Measurements from ENCODE around the gene NR6A1. TPM values are rescaled to one million over a fixed set of nuclear protein-coding genes. Genes with fewer than 3 reads are reported as not detected.

The NR6A1 gene
- total RNA-seq, 4 donors from 2014 or later: 9.7 to 14.6 (median 12.5) TPM

- intact Hi-C loops (cut with DNase I; ENCODE audit: low total_unique reads): no loop called here
- DNase-seq: no peak
- no peak overlapping the region for H3K4me3 ChIP-seq
- H3K4me1 ChIP-seq: no peaks in the 10 kb centered on the region
- peaks cover 31% of the 10 kb centered on the region for H3K27me3 ChIP-seq
- H3K9me3 ChIP-seq: no peaks in the 10 kb centered on the region
- TF ChIP-seq POLR2AphosphoS5 (IDR thresholded peaks at IDR 0.05) (no peak), CTCF (IDR thresholded peaks at IDR 0.05) (no peak), EP300 (IDR thresholded peaks at IDR 0.05; ENCODE audit: low read depth) (no peak), POLR2A (IDR thresholded peaks at IDR 0.05) (no peak)
- H3K27ac ChIP-seq: no peak overlapping the region
- WGBS, 2 donors (ENCODE audit: low coverage in 1 of 2): 61 to 83% methylated on average over 5 to 25 of the region's 31 CpGs
- no peaks in the 10 kb centered on the region for H3K36me3 ChIP-seq
- in situ Hi-C loops (cut with MboI; ENCODE audit: low pct_ligation_motif_present in 1 of 4, low pct_unique_long_range_greater_than_20kb in 1 of 4, low sequenced_read_pairs in 3 of 4): no loop called here
Observed at GRCh38 chr9:124495126-124496074, 275.7 kb downstream of the NR6A1 start.

DNA sequence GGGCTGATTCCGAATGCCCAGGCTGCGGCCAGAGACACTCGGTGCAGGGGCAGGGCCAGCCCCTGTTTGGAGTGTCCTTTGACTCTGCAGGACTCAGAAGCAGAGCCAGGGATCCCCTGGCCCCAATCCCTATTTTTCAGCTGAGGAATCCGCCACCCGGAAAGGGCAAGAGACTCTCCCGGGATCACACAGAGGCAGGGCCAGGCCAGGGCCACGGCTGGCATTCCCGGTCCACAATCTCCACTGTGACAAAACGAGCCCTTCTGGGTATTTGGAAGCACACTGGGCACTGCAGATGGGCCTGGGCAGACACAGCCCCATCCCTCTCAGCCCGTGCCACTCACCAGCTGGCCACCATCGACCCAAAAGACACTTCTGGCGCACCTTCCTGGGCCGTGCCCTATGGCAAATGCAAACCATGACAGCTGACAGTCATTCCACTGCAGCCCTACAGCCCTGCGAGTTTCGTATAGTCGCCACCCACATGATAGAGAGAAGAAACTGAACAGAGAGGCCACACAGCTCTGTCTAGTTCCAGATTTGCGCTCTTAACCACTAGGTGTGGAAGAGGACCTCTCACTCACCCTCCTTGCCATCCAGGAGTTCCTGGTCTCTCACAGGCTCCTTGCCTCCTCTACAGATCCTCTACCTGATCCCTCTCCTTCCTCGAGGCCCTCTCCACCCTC, 277.2 kb downstream of the NR6A1 start:
- intact Hi-C loops (cut with DNase I; ENCODE audit: low total_unique reads): no loop called here
- no peaks in the 10 kb centered on the region for H3K4me1 ChIP-seq
- peaks cover 25% of the 10 kb centered on the region for H3K27me3 ChIP-seq
- in situ Hi-C loops (cut with MboI; ENCODE audit: low pct_ligation_motif_present in 1 of 4, low pct_unique_long_range_greater_than_20kb in 1 of 4, low sequenced_read_pairs in 3 of 4): no loop called here
- H3K4me3 ChIP-seq: no peak overlapping the region
- H3K27ac ChIP-seq: no peak overlapping the region
- WGBS, 2 donors (ENCODE audit: low coverage in 1 of 2): 73 to 80% methylated on average over 1 to 18 of the region's 18 CpGs
- TF ChIP-seq CTCF (IDR thresholded peaks at IDR 0.05) (no peak), POLR2A (IDR thresholded peaks at IDR 0.05) (no peak), EP300 (IDR thresholded peaks at IDR 0.05; ENCODE audit: low read depth) (no peak), POLR2AphosphoS5 (IDR thresholded peaks at IDR 0.05) (no peak)
- no peak for DNase-seq
- H3K9me3 ChIP-seq: no peaks in the 10 kb centered on the region
- no peaks in the 10 kb centered on the region for H3K36me3 ChIP-seq

DNA sequence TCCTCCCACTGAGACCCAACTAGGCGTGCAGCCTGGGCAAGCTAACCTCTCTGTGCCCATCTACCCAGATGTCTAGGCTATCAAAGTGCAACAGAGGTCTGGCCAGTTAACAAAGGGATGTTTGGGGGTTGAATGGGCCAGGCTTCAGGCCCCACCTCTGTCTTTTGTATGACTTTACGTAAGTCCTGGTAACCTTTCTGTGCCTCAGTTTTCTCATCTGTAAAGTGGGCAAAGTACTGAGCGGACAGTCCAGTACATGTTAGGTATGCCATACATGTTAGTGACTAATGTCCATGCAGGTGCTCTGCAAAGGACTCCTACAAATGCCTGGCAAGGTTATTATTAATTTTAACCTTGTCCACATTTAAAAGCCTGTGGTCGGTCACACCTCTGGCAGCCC, 277.9 kb downstream of the NR6A1 start:
- 77% methylated on average over 4 of the region's 4 CpGs; no CpG with 5 or more reads in 1 of the 2 donors for WGBS, 2 donors (ENCODE audit: low coverage in 1 of 2)
- Histone ChIP-seq H3K27ac (no peak overlapping the region), H3K27me3 (peaks cover 28% of the 10 kb centered on the region), H3K9me3 (no peaks in the 10 kb centered on the region), H3K36me3 (no peaks in the 10 kb centered on the region), H3K4me1 (no peaks in the 10 kb centered on the region), H3K4me3 (no peak overlapping the region)
- TF ChIP-seq POLR2A (IDR thresholded peaks at IDR 0.05): no peak
- no peak for TF ChIP-seq CTCF (IDR thresholded peaks at IDR 0.05)
- no peak for TF ChIP-seq EP300 (IDR thresholded peaks at IDR 0.05; ENCODE audit: low read depth)
- no peak for TF ChIP-seq POLR2AphosphoS5 (IDR thresholded peaks at IDR 0.05)
- intact Hi-C loops (cut with DNase I; ENCODE audit: low total_unique reads): no loop called here
- DNase-seq: no peak
- in situ Hi-C loops (cut with MboI; ENCODE audit: low pct_ligation_motif_present in 1 of 4, low pct_unique_long_range_greater_than_20kb in 1 of 4, low sequenced_read_pairs in 3 of 4): no loop called here

GRCh38 chr9:124492818-124493217, 278.3 kb downstream of the NR6A1 start:
- no peak for DNase-seq
- Histone ChIP-seq H3K4me1 (no peaks in the 10 kb centered on the region), H3K36me3 (no peaks in the 10 kb centered on the region), H3K27ac (no peak overlapping the region), H3K9me3 (no peaks in the 10 kb centered on the region), H3K27me3 (peaks cover 29% of the 10 kb centered on the region), H3K4me3 (no peak overlapping the region)
- in situ Hi-C loops (cut with MboI; ENCODE audit: low pct_ligation_motif_present in 1 of 4, low pct_unique_long_range_greater_than_20kb in 1 of 4, low sequenced_read_pairs in 3 of 4): no loop called here
- TF ChIP-seq CTCF (IDR thresholded peaks at IDR 0.05) (no peak), POLR2AphosphoS5 (IDR thresholded peaks at IDR 0.05) (no peak), POLR2A (IDR thresholded peaks at IDR 0.05) (no peak), EP300 (IDR thresholded peaks at IDR 0.05; ENCODE audit: low read depth) (no peak)
- 72% methylated on average over 18 of the region's 19 CpGs; no CpG with 5 or more reads in 1 of the 2 donors for WGBS, 2 donors (ENCODE audit: low coverage in 1 of 2)
- intact Hi-C loops (cut with DNase I; ENCODE audit: low total_unique reads): no loop called here
